CD14-positive monocyte (primary cell): ENCODE data around the gene CDC34. TPM values are rescaled to one million over a fixed set of nuclear protein-coding genes. Genes with fewer than 3 reads are reported as not detected.

Experiments
- DNase-seq, 3 donors: peaks; one replicate each; pipeline ENCODE4 v3.0.0-alpha.2; 2011 to 2022
- H2AFZ ChIP-seq: 2 replicates; pipeline ENCODE4 v1.6.0; 2012; ENCODE audit warnings: mild to moderate bottlenecking, low read depth, low read length, inconsistent platforms; ENCODE audit not compliant: insufficient read depth, poor library complexity, severe bottlenecking
- H3K27ac ChIP-seq, 2 donors: 1 replicate in 1 of 2; 2 replicates in 1 of 2; pipeline ENCODE4 v1.5.1; 2012 to 2013; ENCODE audit warnings: low read length in 2 of 2, control low read depth in 1 of 2, inconsistent platforms in 1 of 2, low read depth in 1 of 2, mild to moderate bottlenecking in 1 of 2
- H3K27me3 ChIP-seq, 2 donors: one replicate each; pipeline versions ENCODE4 v1.6.0 to v1.6.1; 2011 to 2013; ENCODE audit warnings: low read length in 2 of 2; ENCODE audit not compliant: control insufficient read depth in 2 of 2, insufficient read depth in 2 of 2
- H3K36me3 ChIP-seq, 2 donors: replicated peaks in 1 of 2; 1 replicate in 1 of 2; 2 replicates in 1 of 2; pipeline versions ENCODE4 v1.5.1 to v1.6.1; 2012 to 2013; ENCODE audit warnings: low read length in 2 of 2, control low read depth in 1 of 2, inconsistent platforms in 1 of 2, mild to moderate bottlenecking in 1 of 2; ENCODE audit not compliant: insufficient read depth in 2 of 2, control insufficient read depth in 1 of 2
- H3K4me1 ChIP-seq, 2 donors: 1 replicate in 1 of 2; 2 replicates in 1 of 2; pipeline versions ENCODE4 v1.5.1 to v1.6.1; 2012 to 2013; ENCODE audit warnings: low read length in 2 of 2, control low read depth in 1 of 2, inconsistent platforms in 1 of 2, mild to moderate bottlenecking in 1 of 2, moderate library complexity in 1 of 2; ENCODE audit not compliant: insufficient read depth in 2 of 2, control insufficient read depth in 1 of 2
- H3K4me2 ChIP-seq: replicated peaks from 2 replicates; pipeline ENCODE3; 2012; ENCODE audit warnings: low read length, moderate library complexity, mild to moderate bottlenecking; ENCODE audit not compliant: poor library complexity, severe bottlenecking; ENCODE audit errors: extremely low read depth
- H3K4me3 ChIP-seq, 3 experiments: fragments of 200-600 bp in 1 of 3; sonication (generic) in 1 of 3; replicated peaks in 1 of 3; 1 replicate in 2 of 3; 2 replicates in 1 of 3; pipeline ENCODE4 v1.5.1; 2011 to 2013; ENCODE audit warnings: low read length in 3 of 3, mild to moderate bottlenecking in 3 of 3, control low read depth in 2 of 3, low read depth in 2 of 3, inconsistent platforms in 1 of 3, moderate library complexity in 1 of 3
- H3K79me2 ChIP-seq: 2 replicates; pipeline ENCODE4 v1.6.0; 2012; ENCODE audit warnings: mild to moderate bottlenecking, control low read depth, inconsistent platforms, low read length, moderate library complexity; ENCODE audit not compliant: insufficient read depth
- H3K9ac ChIP-seq: 2 replicates; pipeline ENCODE4 v1.6.0; 2017; ENCODE audit warnings: low read length, mild to moderate bottlenecking; ENCODE audit not compliant: insufficient read depth, poor library complexity, severe bottlenecking
- H3K9me3 ChIP-seq, 2 donors: replicated peaks in 1 of 2; 1 replicate in 1 of 2; 2 replicates in 1 of 2; pipeline versions ENCODE4 v1.5.1 to v1.6.1; 2012 to 2013; ENCODE audit warnings: low read length in 2 of 2, control low read depth in 1 of 2; ENCODE audit not compliant: control insufficient read depth in 1 of 2, insufficient read depth in 1 of 2
- H4K20me1 ChIP-seq: 2 replicates; pipeline ENCODE4 v1.6.0; 2012; ENCODE audit warnings: mild to moderate bottlenecking, low read length, control low read depth, moderate library complexity; ENCODE audit not compliant: insufficient read depth
- H3K27ac Mint-ChIP-seq, 7 donors: one replicate each; pipeline ENCODE4 v1.8.0; 2020; ENCODE audit warnings: mild to moderate bottlenecking in 7 of 7, mixed read lengths in 7 of 7, moderate library complexity in 6 of 7, inconsistent platforms in 2 of 7
- H3K27me3 Mint-ChIP-seq, 3 donors: one replicate each; pipeline ENCODE4 v1.8.0; 2021 to 2022; ENCODE audit warnings: low read depth in 3 of 3, mild to moderate bottlenecking in 3 of 3, mixed read lengths in 3 of 3, moderate library complexity in 3 of 3, inconsistent platforms in 1 of 3
- H3K36me3 Mint-ChIP-seq, 2 donors: one replicate each; pipeline ENCODE4 v1.8.0; 2020; ENCODE audit warnings: mixed read lengths in 2 of 2, inconsistent platforms in 1 of 2, mild to moderate bottlenecking in 1 of 2
- H3K4me1 Mint-ChIP-seq: one replicate; pipeline ENCODE4 v1.8.0; 2020; ENCODE audit warnings: mild to moderate bottlenecking, mixed read lengths
- H3K4me3 Mint-ChIP-seq, 2 donors: one replicate each; pipeline ENCODE4 v1.8.0; 2020; ENCODE audit warnings: mild to moderate bottlenecking in 2 of 2, mixed read lengths in 2 of 2, moderate library complexity in 1 of 2
- H3K9me3 Mint-ChIP-seq, 7 donors: one replicate each; pipeline ENCODE4 v1.8.0; 2020 to 2022; ENCODE audit warnings: mixed read lengths in 7 of 7, mild to moderate bottlenecking in 6 of 7, moderate library complexity in 6 of 7, inconsistent platforms in 2 of 7
- CTCF ChIP-seq: fragments of 200-600 bp; IDR thresholded peaks from one replicate; pipeline ENCODE4 v1.8.0; 2022; ENCODE audit warnings: antibody characterized with exemption, mild to moderate bottlenecking
- WGBS: methylation state at CpG from one replicate; pipeline ENCODE4 v1.1.5; 2013; ENCODE audit warnings: missing lambda C conversion rate; ENCODE audit not compliant: insufficient coverage; 5-methylcytosine and 5-hydroxymethylcytosine counted together
- intact Hi-C, 2 donors: fragments of 100-400 bp; cut with micrococcal nuclease; formaldehyde crosslinking; loops; one replicate each; pipeline versions ENCODE4 v1.15.0 to v1.15.1; 2023
- polyA plus RNA-seq, 3 donors: library from polyadenylated mRNA; depleted of rRNA in 1 of 3; unstranded in 2 of 3; stranded (reverse) in 1 of 3; fragments of 300-500 nt in 2 of 3; fragments of >200 nt in 1 of 3; fragmentation: Illumina TruSeq in 2 of 3; gene quantifications; 1 replicate in 2 of 3; 2 replicates in 1 of 3; pipeline ENCODE4 v1.2.3, GENCODE V29; 2012 to 2021

Gene CDC34
- polyA plus RNA-seq, 3 donors = 25.2 to 49.2 (median 43.0) TPM

GRCh38 chr19:558770-559439 is 27.3 kb downstream of the CDC34 start:
- no peaks in the 10 kb centered on the region for H4K20me1 ChIP-seq
- Mint-ChIP-seq H3K9me3 (peaks cover 0 to 12% (median 3%) of the 10 kb centered on the region in 7 donors), H3K27me3 (peaks cover 0 to 3% (median 2%) of the 10 kb centered on the region in 3 donors), H3K36me3 (peaks cover 12 to 20% of the 10 kb centered on the region in 2 donors), H3K27ac (no peak overlapping the region), H3K4me1 (peaks cover 38% of the 10 kb centered on the region), H3K4me3 (no peak overlapping the region)
- peaks cover 26 to 40% of the 10 kb centered on the region in 2 donors for H3K4me1 ChIP-seq
- TF ChIP-seq CTCF = no peak
- no peak overlapping the region for H3K9ac ChIP-seq
- H3K36me3 ChIP-seq = peaks cover 0 to 6% of the 10 kb centered on the region in 2 donors
- intact Hi-C loops = no loop called here
- no peak for DNase-seq
- no peak overlapping the region for H2AFZ ChIP-seq
- no peaks in the 10 kb centered on the region for H3K9me3 ChIP-seq
- H3K27ac ChIP-seq = no peak overlapping the region
- H3K4me2 ChIP-seq = no peak overlapping the region
- 79% methylated on average over 17 of the region's 21 CpGs for WGBS
- H3K79me2 ChIP-seq = no peaks in the 10 kb centered on the region
- H3K4me3 ChIP-seq = no peak overlapping the region
- H3K27me3 ChIP-seq = no peaks in the 10 kb centered on the region

GRCh38 chr19:560121-560520 is 28.6 kb downstream of the CDC34 start:
- Mint-ChIP-seq H3K27me3 (peaks cover 0 to 3% (median 0%) of the 10 kb centered on the region in 3 donors), H3K9me3 (peaks cover 0 to 12% (median 3%) of the 10 kb centered on the region in 7 donors), H3K4me3 (peak overlapping the region in 1 of 2 donors; percentile 37), H3K27ac (peak overlapping the region in 4 of 7 donors; percentile 26 to 90 (median 67)), H3K36me3 (peaks cover 12 to 20% of the 10 kb centered on the region in 2 donors), H3K4me1 (peaks cover 32% of the 10 kb centered on the region)
- intact Hi-C loops = no loop called here
- no peak overlapping the region for H3K27ac ChIP-seq
- no peak for TF ChIP-seq CTCF
- peaks cover 0 to 6% of the 10 kb centered on the region in 2 donors for H3K36me3 ChIP-seq
- 26% methylated on average over 5 of the region's 12 CpGs for WGBS
- H3K9me3 ChIP-seq = no peaks in the 10 kb centered on the region
- H3K79me2 ChIP-seq = no peaks in the 10 kb centered on the region
- no peak overlapping the region for H3K4me2 ChIP-seq
- H3K4me1 ChIP-seq = peaks cover 26 to 35% of the 10 kb centered on the region in 2 donors
- H3K4me3 ChIP-seq = no peak overlapping the region
- DNase-seq = no peak
- H3K27me3 ChIP-seq = no peaks in the 10 kb centered on the region
- H3K9ac ChIP-seq = no peak overlapping the region
- no peak overlapping the region for H2AFZ ChIP-seq
- H4K20me1 ChIP-seq = no peaks in the 10 kb centered on the region
